DMS153 treated with DMSO at 0.1 percent for 48 hours (cell line): Measurements from ENCODE around the gene GNG4.
A peak's percentile ranks its signal among the peaks of the same experiment; 100 is the strongest.
"Not testable (repeated sequence)": the region's sequence is repeated elsewhere in the genome, so short reads cannot be mapped to it uniquely, and the experiment has no call there.

Source experiments
- DNase-seq: peaks from one replicate; lab custom pipeline; 2025; ENCODE audit not compliant: unreplicated experiment; lab: John Stamatoyannopoulos, UW

The GNG4 gene

GRCh38 chr1:235650341-235651169 is 971 bp upstream of the GNG4 start:
- peak; percentile 29 for DNase-seq

DNA sequence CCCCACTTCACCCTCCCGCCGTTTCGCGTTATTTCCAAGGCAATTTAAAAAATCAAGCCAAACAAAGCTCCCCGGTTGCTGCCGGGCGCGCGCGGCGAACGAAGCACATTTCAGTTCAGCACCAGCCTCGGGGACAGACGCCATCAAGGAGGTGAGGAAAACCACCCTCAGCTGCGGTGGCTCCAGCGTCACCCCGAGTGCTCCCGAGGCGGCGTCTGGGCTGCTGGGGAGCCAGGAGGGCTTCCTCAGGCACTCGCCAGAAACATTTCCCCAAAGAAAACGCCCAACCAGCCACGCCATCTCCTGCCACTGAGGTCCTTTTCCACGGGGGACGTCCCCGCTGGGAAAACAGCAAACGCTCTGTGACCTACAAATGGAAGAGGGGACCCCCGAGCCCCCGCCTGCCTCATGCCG is 623 bp downstream of the GNG4 start:
- no peak for DNase-seq

DNA sequence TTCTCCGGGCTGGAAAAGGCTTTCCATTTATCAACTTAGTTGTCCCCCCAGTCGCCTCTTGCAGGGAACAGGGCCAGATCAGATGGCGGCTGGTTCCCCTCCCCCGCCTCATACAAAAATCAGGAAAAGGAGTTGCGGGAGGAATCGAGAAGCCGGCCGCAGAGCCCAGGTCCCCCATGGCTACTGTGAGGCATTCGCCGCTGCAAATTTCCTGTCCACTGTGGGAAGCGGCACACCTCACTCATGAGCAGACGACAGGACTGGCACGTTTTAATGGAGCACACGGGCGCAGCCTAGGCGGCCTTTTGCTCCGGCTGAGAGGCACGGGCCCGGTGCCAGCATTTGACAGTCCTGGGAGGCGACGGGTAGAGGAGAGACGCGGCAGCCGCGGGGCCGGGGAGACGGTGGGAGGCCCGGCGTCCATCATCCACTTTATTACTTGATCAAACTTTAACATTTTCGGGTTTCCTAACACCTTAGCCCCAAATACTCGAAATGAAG is 1.1 kb downstream of the GNG4 start:
- peak; percentile 48 for DNase-seq

GRCh38 chr1:235647537-235647936 is 2.0 kb downstream of the GNG4 start:
- DNase-seq: not testable (repeated sequence)

- DNase-seq: no peak
Measured at GRCh38 chr1:235646463-235646862, 3.1 kb downstream of the GNG4 start.

DNA sequence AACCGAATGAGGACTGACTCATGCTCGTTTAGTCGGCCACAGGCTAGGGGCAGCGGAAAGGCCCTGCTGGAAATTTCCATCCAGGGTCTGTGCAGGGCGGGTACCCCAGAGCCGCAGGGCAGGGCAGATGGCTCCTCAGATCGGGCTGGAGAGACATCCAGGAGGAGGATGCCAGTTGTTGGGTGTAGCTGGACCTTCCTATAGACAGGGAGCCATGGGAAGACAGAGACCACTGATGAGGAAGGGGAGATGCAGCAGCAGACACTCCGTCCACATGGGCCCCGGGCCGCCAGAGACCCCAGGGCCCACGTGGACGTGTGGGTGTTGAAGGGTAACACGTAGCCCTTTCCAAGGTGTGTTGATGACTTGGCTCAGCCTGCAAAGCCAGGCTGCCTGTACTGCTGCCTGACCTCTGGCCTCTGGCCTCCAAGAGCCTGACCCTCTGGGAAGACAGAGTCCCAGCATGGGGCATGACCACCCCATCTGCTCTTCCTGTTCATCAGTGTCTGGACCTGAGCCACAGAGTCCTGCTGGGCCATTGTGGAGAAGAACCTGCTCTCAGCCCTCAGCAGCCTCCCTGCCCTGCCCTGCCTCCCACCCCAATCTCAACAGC is 4.8 kb downstream of the GNG4 start:
- no peak for DNase-seq

GRCh38 chr1:235643837-235644692 is 5.5 kb downstream of the GNG4 start:
- no peak for DNase-seq

DNA sequence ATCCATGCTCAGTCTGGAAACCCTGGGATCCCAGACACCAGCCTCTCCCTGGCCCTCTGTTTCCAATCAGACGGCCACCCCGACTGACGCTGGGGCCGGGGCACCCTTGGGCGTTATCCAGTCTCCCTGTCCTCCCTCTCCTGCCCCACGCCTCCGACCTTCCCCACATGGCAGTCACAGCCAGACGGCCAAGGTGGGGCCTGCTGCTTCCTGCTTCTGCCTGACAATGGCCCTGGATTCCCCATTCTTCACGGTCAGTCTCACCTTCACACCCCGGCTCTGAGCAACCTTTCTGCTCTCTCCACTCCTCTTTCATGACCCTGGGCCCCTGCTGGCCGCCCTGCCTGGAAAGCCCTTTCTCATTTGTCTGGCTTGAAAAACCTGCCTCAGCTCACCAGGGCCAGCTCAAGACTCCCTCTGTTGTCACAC is 6.6 kb downstream of the GNG4 start:
- no peak for DNase-seq

GRCh38 chr1:235642011-235642942 is 7.3 kb downstream of the GNG4 start:
- DNase-seq: peak; percentile 15

DNA sequence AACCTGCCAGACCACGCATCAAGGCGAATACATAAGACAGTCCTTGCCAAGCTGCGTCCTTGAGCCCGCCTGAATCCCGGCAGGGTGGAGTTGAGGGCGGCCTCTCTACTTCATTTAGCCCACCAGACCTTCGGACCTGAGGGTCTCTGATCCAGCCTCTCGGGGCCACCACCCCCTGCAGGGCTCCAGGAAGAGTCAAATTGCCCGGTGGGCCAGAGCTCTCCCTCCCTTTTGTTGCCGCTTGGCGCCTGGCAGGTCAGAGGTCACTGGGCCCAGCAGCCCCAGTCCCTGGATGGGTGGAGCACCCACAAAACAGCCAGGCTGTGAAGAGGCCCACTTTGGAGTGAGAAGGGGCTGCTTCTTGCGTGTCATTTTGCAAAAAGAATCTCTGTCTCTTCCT is 9.0 kb downstream of the GNG4 start:
- no peak for DNase-seq

DNA sequence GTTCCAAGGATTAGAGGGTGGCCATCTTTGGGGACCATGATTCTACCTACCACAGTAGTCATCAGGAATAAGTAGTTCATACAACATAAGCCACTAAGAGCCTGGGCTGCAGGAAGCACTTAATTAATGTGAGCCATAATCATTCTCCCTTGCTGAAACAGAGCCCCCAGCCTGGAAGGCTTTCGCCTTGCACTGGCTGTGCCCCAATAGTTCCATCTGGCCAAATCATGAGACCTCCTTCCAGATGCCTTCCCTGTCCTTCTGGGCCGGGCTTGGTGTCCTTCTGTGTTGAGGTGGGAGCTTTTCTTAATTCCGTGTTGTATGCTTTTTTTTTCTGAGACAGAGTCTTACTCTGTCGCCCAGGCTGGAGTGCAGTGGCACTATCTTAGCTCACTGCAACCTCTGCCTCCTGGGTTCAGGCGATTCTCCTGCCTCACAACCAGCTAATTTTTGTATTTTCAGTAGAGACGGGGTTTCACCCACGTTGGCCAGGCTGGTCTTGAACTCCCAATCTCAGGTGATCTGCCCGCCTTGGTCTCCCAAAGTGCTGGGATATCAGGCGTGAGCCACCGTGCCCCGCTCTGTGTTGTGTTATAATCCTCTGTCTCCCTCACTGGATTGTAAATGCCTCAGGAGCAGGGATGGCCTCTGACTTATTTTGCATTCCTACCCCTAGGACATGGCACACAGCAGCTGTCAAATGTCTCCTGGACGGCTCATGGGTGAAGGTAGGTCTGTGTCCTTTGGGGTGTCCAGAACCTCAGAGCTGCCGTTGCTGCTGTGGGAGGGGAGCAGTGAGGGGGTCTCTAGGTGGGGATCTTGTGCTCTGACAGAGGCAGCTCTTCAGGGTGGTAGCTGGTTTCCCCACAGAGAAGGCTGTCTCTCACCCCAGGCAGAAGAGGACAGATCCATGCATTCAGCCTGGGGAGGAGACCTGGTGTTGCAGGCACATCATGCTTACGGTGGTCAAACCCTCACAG is 10.1 kb downstream of the GNG4 start:
- DNase-seq: no peak

DNA sequence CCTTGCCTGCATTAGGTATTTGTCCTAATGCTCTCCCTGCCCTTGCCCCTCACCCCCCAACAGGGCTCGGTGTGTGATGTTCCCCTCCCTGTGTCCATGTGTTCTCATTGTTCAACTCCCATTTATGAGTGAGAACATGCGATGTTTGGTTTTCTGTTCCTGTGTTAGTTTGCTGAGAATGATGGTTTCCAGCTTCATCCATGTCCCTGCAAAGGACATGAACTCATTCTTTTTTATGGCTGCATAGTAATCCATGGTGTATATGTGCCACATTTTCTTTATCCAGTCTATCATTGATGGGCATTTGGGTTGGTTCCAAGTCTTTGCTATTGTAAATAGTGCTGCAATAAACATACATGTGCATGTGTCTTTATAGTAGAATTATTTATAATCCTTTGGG is 11.0 kb downstream of the GNG4 start:
- DNase-seq: not testable (repeated sequence)

DNA sequence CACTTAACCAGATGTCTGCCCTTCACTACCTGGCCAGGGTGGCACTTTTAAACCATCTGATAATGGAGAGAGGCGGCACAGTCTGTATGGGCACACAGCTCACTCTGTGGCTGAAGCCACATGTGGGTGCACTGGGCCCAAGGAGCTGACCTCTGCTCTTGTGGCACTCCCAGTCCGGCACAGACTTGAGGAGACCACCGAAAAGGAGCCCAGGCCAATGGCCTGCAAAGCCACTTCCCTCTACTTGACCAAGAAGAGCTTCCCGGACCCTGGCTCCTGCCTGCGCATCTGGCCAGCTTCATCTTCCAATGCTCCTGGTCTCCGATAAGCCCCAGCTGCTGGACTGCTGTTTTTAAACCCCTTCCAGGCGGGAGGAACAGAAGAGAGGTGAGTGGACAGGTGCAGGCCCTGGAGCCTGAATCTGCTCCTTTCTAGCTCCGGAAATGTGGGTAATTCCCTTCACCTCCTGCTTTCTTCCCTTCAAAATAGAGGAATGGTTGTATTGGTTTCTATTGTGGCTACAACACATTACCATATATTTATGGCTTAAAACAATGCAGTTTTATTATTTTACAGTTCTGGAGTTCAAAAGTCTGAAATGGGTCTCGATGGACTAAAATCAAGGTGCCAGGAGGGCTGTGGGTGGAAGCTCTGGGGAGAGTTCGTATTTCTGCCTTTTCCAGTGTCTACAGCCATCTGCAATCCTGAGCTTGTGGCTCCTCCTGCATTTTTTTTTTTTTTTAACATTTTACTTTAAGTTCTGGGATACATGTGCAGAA is 11.6 kb downstream of the GNG4 start:
- DNase-seq: no peak

- no peak for DNase-seq
Measured at GRCh38 chr1:235635938-235636662, 13.5 kb downstream of the GNG4 start.

DNA sequence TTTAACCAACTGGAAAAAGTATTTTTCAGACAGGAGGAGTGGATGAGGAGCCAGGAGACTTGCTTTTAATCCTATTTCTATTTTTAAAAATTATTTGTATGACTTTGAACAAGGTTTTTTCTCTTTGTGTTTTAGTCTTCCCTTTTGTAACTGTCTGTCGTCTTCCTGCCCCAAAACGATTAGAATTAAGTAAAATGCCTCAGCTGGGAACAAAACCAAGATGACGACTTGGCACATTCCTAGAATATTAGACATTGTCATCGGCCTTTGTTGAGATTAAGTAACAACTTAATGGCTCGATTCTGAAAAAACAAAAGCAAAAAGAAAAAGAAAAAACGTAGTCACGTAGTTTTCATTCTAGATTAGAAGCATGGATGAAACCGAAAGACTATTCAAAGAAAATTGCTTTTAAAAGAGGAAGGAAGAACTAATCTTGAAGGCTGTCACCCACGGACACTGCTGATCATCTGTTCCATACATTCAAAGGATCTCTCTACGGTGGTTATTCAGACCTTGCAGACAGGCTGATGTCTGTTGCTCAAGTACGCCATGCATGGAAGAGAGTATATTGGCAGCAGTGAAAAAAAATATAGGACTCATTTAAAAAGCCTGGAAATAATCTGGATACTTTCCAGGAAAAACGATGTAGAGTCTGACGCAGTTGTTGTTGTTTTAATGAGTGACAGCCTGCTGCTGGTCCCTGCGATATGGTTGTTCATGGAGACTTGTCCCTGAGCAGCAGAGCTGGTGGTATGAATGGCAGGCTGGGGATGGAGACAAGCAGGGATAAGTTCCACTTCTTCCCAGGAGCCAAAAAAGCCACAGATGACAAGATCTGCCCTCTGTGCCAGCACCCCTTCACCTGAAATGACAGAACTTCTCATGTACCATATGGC is 16.8 kb downstream of the GNG4 start:
- DNase-seq: no peak

DNA sequence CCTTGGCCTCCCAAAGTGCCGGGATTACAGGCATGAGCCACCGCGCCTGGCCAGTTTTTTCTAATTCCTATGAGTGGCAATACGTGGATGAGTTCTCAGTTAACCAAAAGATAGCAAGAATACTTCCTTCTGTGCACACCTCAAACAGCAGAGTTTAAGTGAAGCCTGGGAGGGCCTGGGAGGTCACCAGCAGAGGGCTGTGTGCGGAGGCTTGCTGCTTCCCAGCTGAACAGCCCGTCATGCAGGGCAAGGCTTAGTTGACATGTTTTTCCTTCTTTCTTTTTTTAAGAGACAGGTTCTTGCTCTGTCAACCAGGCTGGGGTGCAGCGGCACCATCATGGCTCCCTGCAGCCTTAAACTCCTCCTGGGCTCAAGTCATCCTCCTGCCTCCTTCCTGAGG is 17.8 kb downstream of the GNG4 start:
- DNase-seq: no peak
